HG03025 (cell line): Measurements from ENCODE around the gene EFHD2.
"Not testable (repeated sequence)": the region's sequence is repeated elsewhere in the genome, so short reads cannot be mapped to it uniquely, and the experiment has no call there.

Source experiments
- ATAC-seq: cut with Tn5 transposase; IDR thresholded peaks from one replicate; pipeline ENCODE4 v1.9.1; 2021; ENCODE audit warnings: mild to moderate bottlenecking, moderate library complexity; ENCODE audit not compliant: unreplicated experiment, low FRiP score

Gene EFHD2

GRCh38 chr1:15410884-15411245 lies 1.2 kb downstream of the EFHD2 start:
- ATAC-seq: no peak

GRCh38 chr1:15411593-15412137 lies 2.0 kb downstream of the EFHD2 start:
- ATAC-seq: no peak

DNA sequence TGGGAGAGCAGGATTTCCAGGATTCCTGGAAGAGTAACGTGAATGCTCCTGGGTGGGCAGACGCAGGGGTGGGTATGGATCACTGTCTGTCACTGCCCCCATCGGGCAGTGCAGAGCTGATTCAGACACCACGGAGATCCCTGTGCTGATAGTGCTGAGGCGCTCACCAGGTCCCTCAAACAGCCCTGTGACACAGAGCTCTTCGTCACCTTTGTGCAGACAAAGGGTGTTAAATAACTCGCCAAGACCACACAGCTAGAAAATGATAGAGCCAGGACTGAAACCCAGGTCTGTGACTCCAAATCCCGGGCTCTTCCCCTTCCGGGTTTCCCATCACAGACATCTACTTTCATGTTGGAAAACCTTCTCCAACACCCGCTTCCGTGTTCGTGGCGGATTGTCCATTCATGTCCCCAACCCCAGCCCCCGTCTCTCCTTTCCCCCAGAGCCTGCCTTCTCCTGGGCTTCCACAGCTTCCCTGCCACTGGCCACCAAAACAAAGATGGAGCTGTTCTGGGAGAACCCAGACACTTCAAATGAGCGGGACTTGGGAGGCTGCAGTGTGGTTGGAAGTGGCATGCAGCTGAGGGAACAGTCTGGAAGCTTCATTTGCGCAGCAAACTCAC lies 2.6 kb downstream of the EFHD2 start:
- ATAC-seq: no peak

DNA sequence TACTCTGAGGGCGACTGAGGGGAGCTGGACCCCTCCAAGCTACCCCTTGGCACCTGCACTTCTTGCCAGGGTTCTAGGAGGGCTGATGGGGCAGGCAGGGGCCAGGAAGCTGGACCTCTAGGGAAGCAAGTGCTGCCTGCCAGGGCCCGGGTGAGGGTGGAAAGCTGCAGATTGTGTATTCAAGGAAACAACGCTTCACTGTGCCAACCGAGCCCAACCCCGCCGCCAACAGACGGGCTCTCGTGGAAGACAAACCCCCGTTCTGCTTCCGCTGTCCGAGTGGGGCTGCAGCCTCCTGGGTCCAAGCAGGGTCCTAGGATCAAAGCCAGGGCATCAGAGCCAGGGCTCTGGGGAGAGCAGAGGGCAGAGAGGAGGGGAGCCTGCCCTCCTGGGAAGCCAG lies 3.2 kb downstream of the EFHD2 start:
- no peak for ATAC-seq

GRCh38 chr1:15413563-15414444 lies 4.1 kb downstream of the EFHD2 start:
- no peak for ATAC-seq

- ATAC-seq: no peak
These were observed 4.8 kb downstream of the EFHD2 start for GRCh38 chr1:15414445-15414983.

GRCh38 chr1:15417059-15417934 lies 7.6 kb downstream of the EFHD2 start:
- ATAC-seq: no peak

DNA sequence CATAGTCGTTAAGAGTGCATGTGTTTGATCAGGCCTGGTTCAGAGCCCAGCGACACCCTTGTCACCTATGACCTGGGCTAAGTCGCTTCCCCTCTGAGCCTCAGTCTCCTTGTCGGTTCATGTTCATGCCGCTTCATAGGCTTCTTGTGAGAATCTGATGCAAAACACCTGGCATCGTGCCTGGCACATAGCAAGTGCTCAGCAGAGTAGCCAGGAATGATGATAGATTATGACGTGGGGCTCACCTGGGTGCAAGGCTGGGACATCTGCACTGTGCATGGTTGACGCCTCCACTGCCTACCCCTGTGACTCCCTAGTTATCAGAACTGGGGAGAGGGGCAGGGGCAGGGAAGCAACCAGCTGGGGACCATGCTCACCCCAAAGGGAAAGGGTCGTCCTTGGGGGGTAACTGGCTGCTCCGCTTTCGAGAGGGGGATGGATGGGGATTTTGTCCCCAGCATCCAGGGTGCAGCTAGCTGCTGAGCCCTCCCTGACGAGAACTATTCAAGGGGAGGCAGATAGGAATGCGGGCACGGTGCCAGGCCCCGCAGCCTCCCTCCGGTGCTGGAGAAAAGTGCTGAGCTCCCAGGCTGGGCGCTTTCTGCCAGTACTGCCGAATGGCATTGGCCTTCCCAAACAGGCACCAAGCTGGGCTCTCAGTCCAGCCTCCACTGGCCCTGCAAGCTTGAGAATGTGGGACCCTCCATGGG lies 9.3 kb downstream of the EFHD2 start:
- no peak for ATAC-seq

DNA sequence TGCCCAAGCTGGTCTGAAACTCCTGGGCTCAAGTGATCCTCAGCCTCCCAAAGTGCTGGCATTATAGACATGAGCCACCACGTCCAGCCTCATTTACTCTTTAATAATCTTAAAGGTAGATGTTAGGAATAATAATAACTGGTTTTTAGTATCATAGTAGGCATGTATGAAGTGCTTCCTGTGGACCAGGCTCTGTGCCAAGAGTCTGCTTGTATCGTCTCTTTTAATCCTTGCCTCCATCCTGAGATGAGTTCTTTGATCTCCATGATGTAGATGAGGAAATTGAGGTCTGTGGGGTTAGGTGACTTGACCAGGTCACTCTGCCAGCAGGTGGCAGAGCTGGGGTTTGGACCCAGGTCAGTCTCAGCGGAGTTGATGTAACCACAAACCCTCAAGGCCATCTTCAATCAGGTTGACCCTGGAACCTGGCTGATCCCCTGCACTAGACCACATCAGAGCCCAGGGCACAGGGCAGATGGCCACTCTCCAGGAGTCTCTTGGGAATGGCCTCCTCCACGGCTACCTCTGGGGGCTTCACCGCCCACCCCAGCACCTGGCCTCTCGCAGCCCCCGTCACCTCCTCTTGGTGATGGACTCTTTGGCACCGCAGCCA lies 11.3 kb downstream of the EFHD2 start:
- ATAC-seq: no peak

- no peak for ATAC-seq
These were observed 13.2 kb downstream of the EFHD2 start for GRCh38 chr1:15422871-15423270.

- ATAC-seq: no peak
These were observed 13.8 kb downstream of the EFHD2 start for GRCh38 chr1:15423355-15424077.

GRCh38 chr1:15424146-15424667 lies 14.5 kb downstream of the EFHD2 start:
- no peak for ATAC-seq

DNA sequence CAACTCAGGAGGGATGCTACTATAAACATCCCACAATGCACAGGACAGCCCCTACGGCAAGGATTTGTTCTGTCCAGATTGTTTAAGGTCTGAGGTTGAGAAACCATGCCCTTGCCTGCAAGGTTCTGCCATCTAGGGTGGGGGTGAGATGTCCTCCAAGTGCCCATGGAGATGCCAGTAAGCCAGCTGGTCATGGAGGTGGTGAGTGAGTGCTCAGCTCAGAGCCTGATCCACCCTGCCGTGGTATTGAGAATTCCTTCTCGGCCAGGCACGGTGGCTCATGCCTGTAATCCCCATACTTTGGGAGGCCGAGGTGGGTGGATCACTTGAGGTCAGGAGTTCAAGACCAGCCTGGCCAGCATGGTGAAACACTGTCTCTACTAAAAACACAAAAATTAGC lies 15.3 kb downstream of the EFHD2 start:
- no peak for ATAC-seq

- no peak for ATAC-seq
These were observed 15.8 kb downstream of the EFHD2 start for GRCh38 chr1:15425521-15425920.

DNA sequence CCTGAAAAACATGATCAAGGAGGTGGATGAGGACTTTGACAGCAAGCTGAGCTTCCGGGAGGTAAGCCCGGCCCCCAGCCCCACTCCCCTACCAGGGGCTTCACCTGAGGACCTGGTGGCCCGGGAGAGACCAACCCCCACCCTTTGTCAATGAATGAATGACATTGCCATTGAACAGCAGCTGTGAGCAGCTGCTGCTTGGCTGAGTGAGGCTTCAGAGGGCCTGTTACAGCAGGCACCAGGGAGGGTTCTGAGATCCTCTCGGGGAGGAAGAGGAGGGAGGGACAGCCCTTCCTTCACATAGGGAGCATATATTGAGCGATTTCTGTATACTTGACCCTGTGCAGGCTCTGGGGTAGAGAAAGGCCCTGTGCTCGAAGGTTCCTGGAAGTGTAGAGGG lies 16.3 kb downstream of the EFHD2 start:
- ATAC-seq: no peak

DNA sequence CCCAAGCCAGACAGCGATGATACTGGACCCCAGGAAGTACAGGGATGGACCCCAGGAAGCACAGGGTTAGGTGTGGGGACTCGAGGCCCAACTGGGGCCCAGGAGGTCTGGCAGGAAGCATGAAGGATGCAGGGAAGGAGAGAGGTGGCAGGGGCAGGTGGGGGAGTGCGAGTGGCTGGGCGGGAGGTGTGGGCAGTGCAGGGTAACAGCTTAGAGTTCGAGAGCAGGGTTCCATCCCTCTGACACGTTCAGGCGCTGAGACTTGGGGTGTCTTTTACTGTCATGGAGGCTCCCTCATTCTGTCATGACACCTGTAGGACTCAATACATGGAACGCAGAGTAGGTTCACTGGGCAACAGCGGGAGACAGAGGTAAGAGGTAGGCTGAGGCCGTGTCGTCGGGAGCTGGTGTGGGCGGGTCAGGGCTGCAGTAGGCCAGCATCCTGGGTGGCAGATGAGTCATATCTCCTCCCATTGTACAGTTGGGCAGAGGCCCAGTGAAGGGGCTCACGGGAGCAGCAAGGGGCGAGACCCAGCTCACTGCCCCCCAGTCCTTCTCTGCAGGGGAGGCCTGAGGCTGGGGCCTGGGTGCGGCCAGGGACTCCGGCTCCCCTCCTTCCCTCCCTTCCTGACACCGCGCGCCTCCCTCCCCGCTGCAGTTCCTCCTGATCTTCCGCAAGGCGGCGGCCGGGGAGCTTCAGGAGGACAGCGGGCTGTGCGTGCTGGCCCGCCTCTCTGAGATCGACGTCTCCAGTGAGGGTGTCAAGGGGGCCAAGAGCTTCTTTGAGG lies 17.0 kb downstream of the EFHD2 start:
- no peak for ATAC-seq

- ATAC-seq: no peak
These were observed 17.6 kb downstream of the EFHD2 start for GRCh38 chr1:15427280-15427666.

- not testable (repeated sequence) for ATAC-seq
These were observed 18.6 kb downstream of the EFHD2 start for GRCh38 chr1:15428252-15428651.
